Large intestine (tissue), 3 donors: ENCODE measurements around the gene TBRG4. TPM values are rescaled to one million over a fixed set of nuclear protein-coding genes. Genes with fewer than 3 reads are reported as not detected.

Source experiments
- DNase-seq, 2 donors: peaks; one replicate each; pipeline versions ENCODE4 v3.0.0 to v3.0.0-alpha.2; 2013
- H3K27ac ChIP-seq: one replicate; pipeline ENCODE4 v1.5.1; 2013; ENCODE audit warnings: low read length
- H3K27me3 ChIP-seq: 2 replicates; pipeline ENCODE4 v1.6.1; 2013; ENCODE audit warnings: low read length; ENCODE audit not compliant: control insufficient read depth, insufficient read depth
- H3K36me3 ChIP-seq: 2 replicates; pipeline ENCODE4 v1.6.1; 2013; ENCODE audit warnings: low read length; ENCODE audit not compliant: control insufficient read depth, insufficient read depth
- H3K4me1 ChIP-seq: one replicate; pipeline ENCODE4 v1.6.1; 2013; ENCODE audit warnings: low read length; ENCODE audit not compliant: control insufficient read depth, insufficient read depth
- H3K4me3 ChIP-seq: one replicate; pipeline ENCODE4 v1.5.1; 2013; ENCODE audit warnings: low read length
- H3K9me3 ChIP-seq: one replicate; pipeline ENCODE4 v1.6.1; 2013; ENCODE audit warnings: mild to moderate bottlenecking, low read depth, low read length, moderate library complexity; ENCODE audit not compliant: control insufficient read depth
- WGBS: methylation state at CpG from one replicate; pipeline ENCODE4 v1.1.5; 2013; ENCODE audit warnings: low lambda C conversion rate; ENCODE audit not compliant: insufficient coverage; 5-methylcytosine and 5-hydroxymethylcytosine counted together
- polyA plus RNA-seq: library from polyadenylated mRNA; unstranded; fragments of 120-200 nt; gene quantifications from one replicate; pipeline ENCODE4 v1.2.1, GENCODE V29; 2013

Gene TBRG4
- polyA plus RNA-seq, 1 donor = 67.4 TPM

GRCh38 chr7:45067582-45067981, 43.9 kb downstream of the TBRG4 start:
- Histone ChIP-seq H3K36me3 (peaks cover 77% of the 10 kb centered on the region), H3K9me3 (no peaks in the 10 kb centered on the region), H3K4me3 (no peak overlapping the region), H3K27ac (no peak overlapping the region), H3K4me1 (no peaks in the 10 kb centered on the region), H3K27me3 (no peaks in the 10 kb centered on the region)
- WGBS = no CpG with 5 or more reads among the region's 3 CpGs
- DNase-seq = no peak

- H3K36me3 ChIP-seq = peaks cover 68% of the 10 kb centered on the region
- no peak overlapping the region for H3K4me3 ChIP-seq
- no CpG with 5 or more reads among the region's 7 CpGs for WGBS
- DNase-seq = no peak
- no peaks in the 10 kb centered on the region for H3K4me1 ChIP-seq
- H3K27me3 ChIP-seq = no peaks in the 10 kb centered on the region
- no peak overlapping the region for H3K27ac ChIP-seq
- no peaks in the 10 kb centered on the region for H3K9me3 ChIP-seq
Observed at GRCh38 chr7:45066409-45066808, 45.1 kb downstream of the TBRG4 start.

- Histone ChIP-seq H3K36me3 (peaks cover 66% of the 10 kb centered on the region), H3K9me3 (no peaks in the 10 kb centered on the region), H3K4me3 (no peak overlapping the region), H3K27me3 (no peaks in the 10 kb centered on the region), H3K27ac (no peak overlapping the region), H3K4me1 (no peaks in the 10 kb centered on the region)
- no CpG with 5 or more reads among the region's 12 CpGs for WGBS
- no peak for DNase-seq
Observed at GRCh38 chr7:45065031-45065995, 46.2 kb downstream of the TBRG4 start.

DNA sequence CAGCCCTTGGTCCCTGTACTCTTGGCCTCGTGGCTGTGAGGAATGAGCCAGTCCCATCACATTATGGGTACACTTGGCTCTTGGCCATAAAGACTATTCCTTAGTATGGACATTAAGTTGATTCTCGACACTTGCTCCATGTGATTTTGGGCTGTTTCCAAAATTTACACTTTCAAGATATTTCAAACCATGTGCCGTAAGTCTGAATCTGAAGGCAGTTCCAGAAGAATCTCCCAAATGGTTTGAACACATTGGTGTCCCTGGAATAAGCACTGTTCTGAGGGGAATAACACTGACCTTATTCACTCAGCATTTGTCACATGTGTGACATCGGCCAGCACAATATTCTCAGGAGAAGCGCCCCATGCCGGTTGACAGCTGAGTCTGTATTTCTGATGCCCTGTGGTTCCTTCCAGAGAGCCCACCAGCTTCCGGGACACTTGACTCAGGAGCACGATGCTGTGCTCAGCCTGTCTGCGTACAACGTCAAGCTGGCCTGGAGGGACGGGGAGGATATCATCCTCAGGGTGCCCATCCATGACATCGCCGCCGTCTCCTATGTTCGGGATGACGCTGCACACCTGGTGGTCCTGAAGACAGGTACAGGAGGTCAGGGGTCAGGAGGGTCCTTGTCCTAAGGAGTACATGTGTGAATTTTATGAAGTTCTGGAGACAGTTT, 47.3 kb downstream of the TBRG4 start:
- Histone ChIP-seq H3K27me3 (no peaks in the 10 kb centered on the region), H3K9me3 (no peaks in the 10 kb centered on the region), H3K27ac (no peak overlapping the region), H3K4me3 (no peak overlapping the region), H3K4me1 (no peaks in the 10 kb centered on the region), H3K36me3 (peaks cover 55% of the 10 kb centered on the region)
- no CpG with 5 or more reads among the region's 16 CpGs for WGBS
- no peak for DNase-seq

DNA sequence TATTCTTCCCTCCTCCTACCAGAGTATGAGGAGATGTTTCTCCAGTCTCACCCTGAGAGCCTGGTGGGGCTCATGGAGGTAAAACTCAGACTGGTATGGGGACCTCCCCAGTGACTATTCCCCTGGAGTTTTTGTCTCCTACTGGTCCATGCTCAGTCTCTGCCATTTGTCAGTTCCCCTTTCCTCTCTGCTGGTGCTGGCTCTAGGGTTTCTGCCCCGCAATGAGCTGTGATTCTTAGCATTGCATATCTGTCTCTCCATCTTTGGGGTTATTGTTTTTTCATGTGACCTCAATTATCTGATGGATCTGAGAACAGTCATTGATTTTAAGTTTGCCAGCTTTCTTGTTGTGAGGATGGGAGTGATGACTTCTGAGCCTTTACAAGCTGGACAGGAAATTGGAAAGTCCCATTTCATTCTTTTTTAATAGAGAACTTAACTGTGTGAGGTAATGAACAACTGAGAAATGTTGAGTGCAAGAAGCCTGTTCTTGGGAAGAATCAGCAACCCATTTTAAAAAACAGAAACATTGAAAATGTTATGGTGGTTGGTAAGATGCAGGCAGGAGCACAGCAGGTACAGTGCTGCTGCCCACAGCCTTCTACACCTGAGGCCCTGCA, 49.6 kb downstream of the TBRG4 start:
- WGBS = no CpG with 5 or more reads among the region's 1 CpG
- no peak for DNase-seq
- Histone ChIP-seq H3K27me3 (no peaks in the 10 kb centered on the region), H3K9me3 (no peaks in the 10 kb centered on the region), H3K27ac (no peak overlapping the region), H3K4me3 (no peak overlapping the region), H3K4me1 (no peaks in the 10 kb centered on the region), H3K36me3 (peaks cover 36% of the 10 kb centered on the region)

- Histone ChIP-seq H3K36me3 (peaks cover 34% of the 10 kb centered on the region), H3K9me3 (no peaks in the 10 kb centered on the region), H3K27ac (no peak overlapping the region), H3K4me3 (no peak overlapping the region), H3K27me3 (no peaks in the 10 kb centered on the region), H3K4me1 (no peaks in the 10 kb centered on the region)
- WGBS = no CpG with 5 or more reads among the region's 2 CpGs
- no peak for DNase-seq
Observed at GRCh38 chr7:45061352-45061751, 50.1 kb downstream of the TBRG4 start.

GRCh38 chr7:45060295-45060694, 51.2 kb downstream of the TBRG4 start:
- Histone ChIP-seq H3K4me3 (no peak overlapping the region), H3K36me3 (peaks cover 24% of the 10 kb centered on the region), H3K4me1 (no peaks in the 10 kb centered on the region), H3K9me3 (no peaks in the 10 kb centered on the region), H3K27ac (no peak overlapping the region), H3K27me3 (no peaks in the 10 kb centered on the region)
- 87% methylated on average over 3 of the region's 3 CpGs for WGBS
- DNase-seq = no peak

GRCh38 chr7:45057878-45058277, 53.6 kb downstream of the TBRG4 start:
- no peak for DNase-seq
- Histone ChIP-seq H3K9me3 (no peaks in the 10 kb centered on the region), H3K4me1 (no peaks in the 10 kb centered on the region), H3K27ac (no peak overlapping the region), H3K4me3 (no peak overlapping the region), H3K36me3 (peaks cover 6% of the 10 kb centered on the region), H3K27me3 (no peaks in the 10 kb centered on the region)
- WGBS = no CpG with 5 or more reads among the region's 5 CpGs

GRCh38 chr7:45055594-45056219, 55.8 kb downstream of the TBRG4 start:
- Histone ChIP-seq H3K9me3 (no peaks in the 10 kb centered on the region), H3K27me3 (no peaks in the 10 kb centered on the region), H3K4me1 (no peaks in the 10 kb centered on the region), H3K36me3 (peaks cover 8% of the 10 kb centered on the region), H3K27ac (no peak overlapping the region), H3K4me3 (no peak overlapping the region)
- DNase-seq = no peak
- 100% methylated on average over 2 of the region's 5 CpGs for WGBS

DNA sequence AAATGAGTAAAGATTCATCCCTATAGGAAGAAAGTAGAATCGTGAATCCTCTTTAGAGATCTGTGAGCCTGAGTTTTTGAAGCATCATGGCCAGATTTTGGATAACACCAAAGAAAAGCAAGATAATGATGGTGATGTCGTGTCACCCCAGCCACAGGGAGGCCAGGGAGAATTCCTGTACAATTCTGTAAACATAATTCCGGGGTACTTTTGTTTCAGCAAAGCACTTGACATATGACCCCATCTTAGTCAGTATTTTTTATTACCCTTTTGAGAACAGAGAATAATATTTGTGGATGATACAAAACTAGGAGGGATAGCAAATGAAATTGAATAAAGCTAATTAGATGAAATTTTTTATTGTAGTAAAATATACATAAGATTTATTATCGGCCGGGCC, 56.5 kb downstream of the TBRG4 start:
- Histone ChIP-seq H3K9me3 (no peaks in the 10 kb centered on the region), H3K27ac (no peak overlapping the region), H3K4me1 (no peaks in the 10 kb centered on the region), H3K4me3 (no peak overlapping the region), H3K36me3 (peaks cover 10% of the 10 kb centered on the region), H3K27me3 (no peaks in the 10 kb centered on the region)
- no peak for DNase-seq
- WGBS = 100% methylated on average over 1 of the region's 5 CpGs
